Panc1 (cell line): ENCODE measurements around the gene ENOX1. TPM values are rescaled to one million over a fixed set of nuclear protein-coding genes. Genes with fewer than 3 reads are reported as not detected.

ENCODE experiments used
- ATAC-seq: fragments of 200-7000 bp; cut with Tn5 transposase; 2 replicates; pipeline ENCODE4 v1.9.1; 2020; ENCODE audit warnings: mild to moderate bottlenecking, moderate library complexity
- BruUV-seq: library from RNA; stranded (reverse); fragments of 400-500 nt; replicated peaks from 2 replicates; lab custom pipeline; 2021; lab: Mats Ljungman, UMichigan
- CTCF ChIA-PET: fragments of 300-600 bp; sonication (Branson Sonifier 250); formaldehyde crosslinking; loops from one replicate; lab custom pipeline; 2022; ENCODE audit warnings: antibody characterized with exemption; lab: Charles Lee
- POLR2A ChIA-PET: fragments of 300-600 bp; sonication (Branson Sonifier 250); formaldehyde crosslinking; loops from one replicate; lab custom pipeline; 2022; ENCODE audit warnings: antibody characterized with exemption; lab: Charles Lee
- DNase-seq: peaks from one replicate; pipeline ENCODE4 v3.0.0-alpha.2; 2010; ENCODE audit warnings: low read depth, low spot score
- H3K27ac ChIP-seq: 2 replicates; pipeline ENCODE4 v1.5.1; 2011; ENCODE audit warnings: mild to moderate bottlenecking, low read length, inconsistent platforms
- H3K27me3 ChIP-seq: fragments of 200-500 bp; sonication (Bioruptor generic); 2 replicates; pipeline ENCODE4 v1.6.0; 2014; ENCODE audit warnings: low read length, inconsistent platforms; ENCODE audit not compliant: control insufficient read depth, insufficient read depth
- H3K36me3 ChIP-seq: fragments of 200-500 bp; sonication (Bioruptor generic); 2 replicates; pipeline ENCODE4 v1.5.1; 2014; ENCODE audit warnings: inconsistent platforms, mild to moderate bottlenecking, low read length, moderate library complexity; ENCODE audit not compliant: control insufficient read depth, insufficient read depth
- H3K4me1 ChIP-seq: 2 replicates; pipeline ENCODE4 v1.5.1; 2011; ENCODE audit warnings: inconsistent platforms, mild to moderate bottlenecking, low read length, moderate library complexity; ENCODE audit not compliant: control insufficient read depth, insufficient read depth
- H3K4me3 ChIP-seq, 2 experiments: 2 replicates each; pipeline ENCODE4 v1.5.1; 2011 to 2012; ENCODE audit warnings: low read depth in 2 of 2, low read length in 2 of 2, mild to moderate bottlenecking in 2 of 2, inconsistent platforms in 1 of 2, moderate library complexity in 1 of 2
- H3K9me3 ChIP-seq: fragments of 200-500 bp; sonication (Bioruptor generic); 2 replicates; pipeline ENCODE4 v1.5.1; 2014; ENCODE audit warnings: low read depth, mild to moderate bottlenecking, inconsistent platforms, low read length, moderate library complexity; ENCODE audit not compliant: control insufficient read depth, insufficient read depth
- POLR2AphosphoS5 ChIP-seq: IDR thresholded peaks from 2 replicates; pipeline ENCODE4 v1.6.1; 2012; ENCODE audit warnings: mild to moderate bottlenecking, low read depth, low read length, moderate library complexity
- SIN3A ChIP-seq: IDR thresholded peaks from 2 replicates; pipeline ENCODE4 v1.6.1; 2012; ENCODE audit warnings: low read depth, mild to moderate bottlenecking, low read length, moderate library complexity, borderline replicate concordance; ENCODE audit not compliant: insufficient read depth
- TCF7L2 ChIP-seq: IDR thresholded peaks from 2 replicates; pipeline ENCODE4 v1.6.1; 2011; ENCODE audit warnings: mild to moderate bottlenecking, low read depth, low read length, inconsistent platforms
- in situ Hi-C: cut with HindIII; loops from 2 replicates; pipeline ENCODE4 v1.10.0; 2016; ENCODE audit warnings: low sequenced_read_pairs, low pct_unique_long_range_greater_than_20kb
- intact Hi-C: fragments of 100-400 bp; cut with micrococcal nuclease; formaldehyde crosslinking; loops from one replicate; pipeline ENCODE4 v1.10.0; 2022; ENCODE audit not compliant: unreplicated experiment
- total RNA-seq: library from RNA; stranded (reverse); gene quantifications from one replicate; pipeline ENCODE4 v1.2.1, GENCODE V29; 2021; ENCODE audit not compliant: unreplicated experiment
- TF ChIP-seq, protein P1 (sequence below), 2 experiments: IDR thresholded peaks; 2 replicates each; pipeline ENCODE4 v1.6.1; 2011 to 2012; ENCODE audit warnings: low read depth in 2 of 2, control low read depth in 1 of 2, low read length in 1 of 2, mild to moderate bottlenecking in 1 of 2, moderate library complexity in 1 of 2; ENCODE audit not compliant: insufficient read depth in 1 of 2
- TF ChIP-seq, protein P2 (sequence below): fragments of 450-650 bp; IDR thresholded peaks from 2 replicates; pipeline ENCODE4 v1.5.1; 2017; ENCODE audit warnings: mild to moderate bottlenecking

Gene ENOX1
- total RNA-seq, 1 experiment from 2014 or later, result 0.23 TPM

DNA sequence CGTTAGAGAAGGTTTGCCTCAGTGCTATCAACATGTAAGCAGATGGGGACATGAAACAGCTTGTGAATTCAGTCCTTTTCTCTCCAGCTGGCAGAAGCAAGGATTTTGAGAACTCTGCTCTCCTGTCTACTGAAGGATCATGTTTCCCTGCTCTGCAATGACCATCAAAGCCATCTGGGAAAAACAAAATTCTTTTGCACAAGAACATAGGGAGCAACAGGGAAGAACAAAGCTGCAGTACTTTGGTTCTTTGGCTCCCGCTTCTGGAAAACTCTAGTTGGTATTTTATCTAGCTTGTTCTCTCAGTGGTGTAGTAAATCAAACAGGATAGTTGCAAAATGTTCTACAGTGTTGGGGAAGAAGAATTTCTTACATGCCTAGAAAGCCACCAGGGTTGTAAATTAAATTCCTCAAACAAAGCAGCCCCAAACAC lies 270.4 kb downstream of the ENOX1 start:
- DNase-seq (no peak), ATAC-seq (no peak)
- Histone ChIP-seq H3K4me1 (no peaks in the 10 kb centered on the region), H3K4me3 (no peak overlapping the region), H3K27me3 (no peaks in the 10 kb centered on the region), H3K36me3 (no peaks in the 10 kb centered on the region), H3K27ac (no peak overlapping the region), H3K9me3 (no peaks in the 10 kb centered on the region)
- CTCF ChIA-PET, result no interaction called here
- intact Hi-C loops (no loop called here), in situ Hi-C loops (no loop called here)
- TF ChIP-seq SIN3A (no peak), TCF7L2 (no peak), POLR2AphosphoS5 (no peak)
- TF ChIP-seq, protein P1, sequence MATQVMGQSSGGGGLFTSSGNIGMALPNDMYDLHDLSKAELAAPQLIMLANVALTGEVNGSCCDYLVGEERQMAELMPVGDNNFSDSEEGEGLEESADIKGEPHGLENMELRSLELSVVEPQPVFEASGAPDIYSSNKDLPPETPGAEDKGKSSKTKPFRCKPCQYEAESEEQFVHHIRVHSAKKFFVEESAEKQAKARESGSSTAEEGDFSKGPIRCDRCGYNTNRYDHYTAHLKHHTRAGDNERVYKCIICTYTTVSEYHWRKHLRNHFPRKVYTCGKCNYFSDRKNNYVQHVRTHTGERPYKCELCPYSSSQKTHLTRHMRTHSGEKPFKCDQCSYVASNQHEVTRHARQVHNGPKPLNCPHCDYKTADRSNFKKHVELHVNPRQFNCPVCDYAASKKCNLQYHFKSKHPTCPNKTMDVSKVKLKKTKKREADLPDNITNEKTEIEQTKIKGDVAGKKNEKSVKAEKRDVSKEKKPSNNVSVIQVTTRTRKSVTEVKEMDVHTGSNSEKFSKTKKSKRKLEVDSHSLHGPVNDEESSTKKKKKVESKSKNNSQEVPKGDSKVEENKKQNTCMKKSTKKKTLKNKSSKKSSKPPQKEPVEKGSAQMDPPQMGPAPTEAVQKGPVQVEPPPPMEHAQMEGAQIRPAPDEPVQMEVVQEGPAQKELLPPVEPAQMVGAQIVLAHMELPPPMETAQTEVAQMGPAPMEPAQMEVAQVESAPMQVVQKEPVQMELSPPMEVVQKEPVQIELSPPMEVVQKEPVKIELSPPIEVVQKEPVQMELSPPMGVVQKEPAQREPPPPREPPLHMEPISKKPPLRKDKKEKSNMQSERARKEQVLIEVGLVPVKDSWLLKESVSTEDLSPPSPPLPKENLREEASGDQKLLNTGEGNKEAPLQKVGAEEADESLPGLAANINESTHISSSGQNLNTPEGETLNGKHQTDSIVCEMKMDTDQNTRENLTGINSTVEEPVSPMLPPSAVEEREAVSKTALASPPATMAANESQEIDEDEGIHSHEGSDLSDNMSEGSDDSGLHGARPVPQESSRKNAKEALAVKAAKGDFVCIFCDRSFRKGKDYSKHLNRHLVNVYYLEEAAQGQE (IDR thresholded peaks at IDR 0.05; ENCODE audit: insufficient read depth in 1 of 2, low read depth in 2 of 2, low read length in 1 of 2), result no peak
- TF ChIP-seq, protein P2, sequence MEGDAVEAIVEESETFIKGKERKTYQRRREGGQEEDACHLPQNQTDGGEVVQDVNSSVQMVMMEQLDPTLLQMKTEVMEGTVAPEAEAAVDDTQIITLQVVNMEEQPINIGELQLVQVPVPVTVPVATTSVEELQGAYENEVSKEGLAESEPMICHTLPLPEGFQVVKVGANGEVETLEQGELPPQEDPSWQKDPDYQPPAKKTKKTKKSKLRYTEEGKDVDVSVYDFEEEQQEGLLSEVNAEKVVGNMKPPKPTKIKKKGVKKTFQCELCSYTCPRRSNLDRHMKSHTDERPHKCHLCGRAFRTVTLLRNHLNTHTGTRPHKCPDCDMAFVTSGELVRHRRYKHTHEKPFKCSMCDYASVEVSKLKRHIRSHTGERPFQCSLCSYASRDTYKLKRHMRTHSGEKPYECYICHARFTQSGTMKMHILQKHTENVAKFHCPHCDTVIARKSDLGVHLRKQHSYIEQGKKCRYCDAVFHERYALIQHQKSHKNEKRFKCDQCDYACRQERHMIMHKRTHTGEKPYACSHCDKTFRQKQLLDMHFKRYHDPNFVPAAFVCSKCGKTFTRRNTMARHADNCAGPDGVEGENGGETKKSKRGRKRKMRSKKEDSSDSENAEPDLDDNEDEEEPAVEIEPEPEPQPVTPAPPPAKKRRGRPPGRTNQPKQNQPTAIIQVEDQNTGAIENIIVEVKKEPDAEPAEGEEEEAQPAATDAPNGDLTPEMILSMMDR, result no peak
- no TSS peak for BruUV-seq
- POLR2A ChIA-PET, result no interaction called here

DNA sequence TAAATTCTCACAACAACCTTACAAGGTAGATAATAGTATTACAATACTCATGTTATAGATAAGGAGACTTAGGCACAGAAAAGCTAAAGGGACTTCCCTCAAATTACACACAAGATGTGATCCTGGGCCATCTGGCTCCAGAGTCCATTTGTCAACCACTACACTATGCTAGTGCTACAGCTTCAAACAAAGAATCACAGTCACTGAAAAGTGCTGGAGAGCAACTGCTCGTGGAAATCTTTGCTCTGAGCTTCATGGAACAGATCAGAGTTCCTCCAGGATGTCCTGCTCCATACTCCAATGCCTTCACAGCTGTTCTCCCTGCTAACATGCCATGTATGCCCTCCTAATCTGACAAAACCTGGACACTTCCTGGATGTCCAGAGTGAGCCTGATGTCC lies 271.2 kb downstream of the ENOX1 start:
- in situ Hi-C loops, result no loop called here
- BruUV-seq, result no TSS peak
- TF ChIP-seq, protein P2, result no peak
- TF ChIP-seq, protein P1 (IDR thresholded peaks at IDR 0.05; ENCODE audit: insufficient read depth in 1 of 2, low read depth in 2 of 2, low read length in 1 of 2), result no peak
- TF ChIP-seq SIN3A, result no peak
- TF ChIP-seq TCF7L2, result no peak
- TF ChIP-seq POLR2AphosphoS5, result no peak
- intact Hi-C loops, result no loop called here
- Histone ChIP-seq H3K27ac (no peak overlapping the region), H3K36me3 (no peaks in the 10 kb centered on the region), H3K4me3 (no peak overlapping the region), H3K4me1 (no peaks in the 10 kb centered on the region), H3K9me3 (no peaks in the 10 kb centered on the region), H3K27me3 (no peaks in the 10 kb centered on the region)
- ATAC-seq, result no peak
- no peak for DNase-seq
- ChIA-PET CTCF (no interaction called here), POLR2A (no interaction called here)
